Adrenal gland (tissue), 5 donors: Measurements from ENCODE around the gene DKK2.

ENCODE experiments used
- CTCF ChIP-seq, 6 experiments: fragments of 450-650 bp in 4 of 6; fragments of 200-600 bp in 2 of 6; sonication (generic) in 1 of 6; IDR thresholded peaks; 1 replicate in 5 of 6; 2 replicates in 1 of 6; pipeline versions ENCODE4 v1.5.1 to v1.8.0; 2016 to 2021; ENCODE audit warnings: antibody characterized with exemption in 6 of 6, mild to moderate bottlenecking in 2 of 6, moderate library complexity in 1 of 6
- POLR2A ChIP-seq, 2 donors: fragments of 450-650 bp; IDR thresholded peaks; one replicate each; pipeline ENCODE4 v1.6.1; 2017; ENCODE audit warnings: antibody characterized with exemption in 2 of 2, mild to moderate bottlenecking in 2 of 2, moderate library complexity in 1 of 2
- donor health status: DM: no; HTN: no; CAD: no.

- TF ChIP-seq CTCF (IDR thresholded peaks at IDR 0.05) (no peak), POLR2A (IDR thresholded peaks at IDR 0.05) (no peak)
Measured at GRCh38 chr4:106987311-106987710, 48.8 kb downstream of the DKK2 start.
